Muscle layer of colon (tissue), 2 donors: ENCODE measurements around the gene LEMD3.

Experiments
- H3K27ac ChIP-seq: one replicate; pipeline ENCODE4 v1.7.0; 2013; ENCODE audit warnings: low read depth, mild to moderate bottlenecking, low read length, moderate library complexity
- H3K27me3 ChIP-seq, 2 donors: one replicate each; pipeline ENCODE4 v1.7.0; 2013; ENCODE audit warnings: low read length in 2 of 2, mild to moderate bottlenecking in 2 of 2; ENCODE audit not compliant: insufficient read depth in 2 of 2, control insufficient read depth in 1 of 2
- H3K36me3 ChIP-seq: one replicate; pipeline ENCODE4 v1.7.0; 2013; ENCODE audit warnings: mild to moderate bottlenecking, low read length; ENCODE audit not compliant: insufficient read depth
- H3K4me1 ChIP-seq: one replicate; pipeline ENCODE4 v1.7.0; 2013; ENCODE audit warnings: mild to moderate bottlenecking, low read length; ENCODE audit not compliant: insufficient read depth
- H3K4me3 ChIP-seq, 2 donors: one replicate each; pipeline ENCODE4 v1.7.0; 2013; ENCODE audit warnings: low read length in 2 of 2, low read depth in 1 of 2, mild to moderate bottlenecking in 1 of 2, moderate library complexity in 1 of 2
- H3K9ac ChIP-seq: one replicate; pipeline ENCODE4 v1.7.0; 2013; ENCODE audit warnings: low read length
- H3K9me3 ChIP-seq: one replicate; pipeline ENCODE4 v1.7.0; 2013; ENCODE audit warnings: mild to moderate bottlenecking, low read length
- donor health status: abdominal sarcoma.
- donor health status: Adenocarcinoma of cecum.

Gene LEMD3

DNA sequence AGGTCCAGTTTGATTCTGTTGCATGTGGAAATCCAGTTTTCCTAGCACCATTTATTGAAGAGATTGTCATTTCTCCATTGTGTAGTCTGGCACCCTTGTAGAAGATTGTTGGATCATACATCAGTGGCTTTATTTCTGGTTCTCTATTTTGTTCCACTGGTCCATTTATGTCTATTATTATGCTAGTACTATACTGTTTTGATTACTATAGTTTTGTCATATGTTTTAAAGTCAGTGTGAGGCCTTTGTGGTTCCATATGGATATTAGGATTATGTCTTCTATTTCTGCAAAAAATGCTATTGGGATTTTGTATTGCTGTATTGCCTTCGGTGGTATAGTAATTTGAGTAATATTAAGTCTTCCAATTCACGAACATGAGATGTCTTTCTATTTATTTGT, 51.4 kb downstream of the LEMD3 start:
- no peak overlapping the region for H3K4me3 ChIP-seq
- no peak overlapping the region for H3K27ac ChIP-seq
- H3K4me1 ChIP-seq: peaks cover 10% of the 10 kb centered on the region
- no peak overlapping the region for H3K9ac ChIP-seq
- peaks cover 4% of the 10 kb centered on the region for H3K9me3 ChIP-seq
- H3K36me3 ChIP-seq: peaks cover 14% of the 10 kb centered on the region
- H3K27me3 ChIP-seq: no peaks in the 10 kb centered on the region

DNA sequence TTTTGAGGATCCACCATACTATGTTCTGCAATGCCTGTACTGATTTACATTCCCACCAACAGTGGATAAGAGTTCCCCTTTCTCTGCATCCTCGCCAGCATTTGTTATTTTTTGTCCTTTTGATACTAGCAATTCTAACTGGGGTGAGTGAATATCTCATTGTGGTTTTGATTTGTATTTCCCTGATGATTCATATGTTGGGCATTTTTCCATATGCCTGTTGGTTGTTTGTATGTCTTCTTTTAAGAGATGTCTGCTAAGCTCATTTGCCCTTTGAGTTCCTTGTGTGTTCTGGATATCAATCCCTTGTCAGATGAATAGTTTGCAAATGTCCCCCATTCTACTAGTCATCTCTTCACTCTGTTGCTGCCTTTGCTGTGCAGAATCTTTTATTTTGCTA, 60.1 kb downstream of the LEMD3 start:
- no peaks in the 10 kb centered on the region for H3K9me3 ChIP-seq
- no peaks in the 10 kb centered on the region for H3K27me3 ChIP-seq
- H3K9ac ChIP-seq: no peak overlapping the region
- H3K4me1 ChIP-seq: no peaks in the 10 kb centered on the region
- no peak overlapping the region for H3K27ac ChIP-seq
- no peak overlapping the region for H3K4me3 ChIP-seq
- peaks cover 5% of the 10 kb centered on the region for H3K36me3 ChIP-seq

DNA sequence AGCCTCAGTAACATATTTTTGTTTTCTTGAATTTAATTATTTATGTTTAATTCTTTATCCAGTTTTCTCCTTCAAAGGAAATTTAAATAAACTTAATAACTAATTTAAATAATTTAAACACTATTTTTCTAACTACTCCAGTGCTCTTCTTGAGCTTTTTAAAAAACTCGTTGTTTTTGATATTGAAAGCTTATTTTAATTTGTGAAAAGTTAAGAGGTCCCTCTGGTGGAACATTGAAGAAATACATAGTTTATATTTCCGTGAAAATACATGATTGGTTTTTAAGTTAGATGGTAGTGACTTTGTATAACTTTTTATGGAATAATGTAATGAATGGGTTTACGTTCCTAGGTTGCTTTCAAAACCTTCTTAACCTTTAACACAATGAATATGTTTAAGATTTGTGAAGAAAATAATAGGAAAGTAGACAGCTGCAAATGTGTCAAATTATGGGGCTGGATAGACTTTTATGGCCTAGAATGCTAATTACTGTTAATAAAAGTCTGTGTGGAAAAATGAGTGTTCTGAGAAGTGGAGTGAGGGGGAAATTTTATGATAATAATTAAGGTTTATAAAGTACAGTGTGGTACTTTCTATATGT, 63.2 kb downstream of the LEMD3 start:
- no peak overlapping the region for H3K9ac ChIP-seq
- H3K9me3 ChIP-seq: no peaks in the 10 kb centered on the region
- H3K4me3 ChIP-seq: no peak overlapping the region
- no peaks in the 10 kb centered on the region for H3K4me1 ChIP-seq
- no peak overlapping the region for H3K27ac ChIP-seq
- peaks cover 5% of the 10 kb centered on the region for H3K36me3 ChIP-seq
- H3K27me3 ChIP-seq: no peaks in the 10 kb centered on the region

DNA sequence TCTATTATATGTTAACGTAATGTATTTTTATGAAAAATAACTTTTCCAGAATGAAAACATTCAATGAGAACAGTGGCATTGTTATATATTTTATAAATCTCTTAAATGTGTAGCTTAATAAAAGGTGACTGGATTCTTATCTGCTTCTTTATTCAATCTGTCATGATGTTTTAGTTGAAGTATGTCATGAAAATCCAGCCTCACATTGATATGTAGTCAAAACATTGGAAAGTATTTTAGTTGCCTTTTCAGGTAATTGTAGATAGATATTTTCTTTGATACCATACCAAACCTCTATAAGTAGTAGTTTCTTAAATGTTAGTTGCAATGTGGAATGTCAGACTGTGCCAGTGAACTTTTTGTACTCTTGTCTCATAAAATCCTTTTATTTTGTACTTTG, 67.8 kb downstream of the LEMD3 start:
- H3K9me3 ChIP-seq: no peaks in the 10 kb centered on the region
- H3K27me3 ChIP-seq: no peaks in the 10 kb centered on the region
- no peaks in the 10 kb centered on the region for H3K36me3 ChIP-seq
- no peak overlapping the region for H3K9ac ChIP-seq
- no peak overlapping the region for H3K27ac ChIP-seq
- no peaks in the 10 kb centered on the region for H3K4me1 ChIP-seq
- H3K4me3 ChIP-seq: no peak overlapping the region

DNA sequence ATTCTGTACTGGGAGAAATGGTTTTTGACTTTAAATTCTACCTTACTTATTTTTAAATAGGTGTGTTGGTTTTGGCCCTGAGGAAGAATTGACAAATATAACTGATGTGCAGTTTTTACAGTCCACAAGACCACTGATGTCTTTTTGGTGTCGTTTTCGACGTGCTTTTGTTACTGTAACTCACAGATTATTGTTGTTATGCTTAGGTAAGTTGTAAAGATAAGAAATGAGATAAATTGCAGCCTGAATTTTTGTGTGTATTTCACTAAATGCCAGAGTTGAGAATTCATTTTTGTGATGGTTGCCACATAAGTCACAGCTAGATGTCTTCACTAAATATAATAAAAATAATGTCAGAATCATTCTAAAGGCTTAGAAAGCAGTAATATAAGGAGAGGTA, 69.2 kb downstream of the LEMD3 start:
- peaks cover 13% of the 10 kb centered on the region for H3K36me3 ChIP-seq
- H3K9me3 ChIP-seq: no peaks in the 10 kb centered on the region
- H3K27me3 ChIP-seq: no peaks in the 10 kb centered on the region
- no peak overlapping the region for H3K9ac ChIP-seq
- no peak overlapping the region for H3K4me3 ChIP-seq
- H3K4me1 ChIP-seq: no peaks in the 10 kb centered on the region
- no peak overlapping the region for H3K27ac ChIP-seq

DNA sequence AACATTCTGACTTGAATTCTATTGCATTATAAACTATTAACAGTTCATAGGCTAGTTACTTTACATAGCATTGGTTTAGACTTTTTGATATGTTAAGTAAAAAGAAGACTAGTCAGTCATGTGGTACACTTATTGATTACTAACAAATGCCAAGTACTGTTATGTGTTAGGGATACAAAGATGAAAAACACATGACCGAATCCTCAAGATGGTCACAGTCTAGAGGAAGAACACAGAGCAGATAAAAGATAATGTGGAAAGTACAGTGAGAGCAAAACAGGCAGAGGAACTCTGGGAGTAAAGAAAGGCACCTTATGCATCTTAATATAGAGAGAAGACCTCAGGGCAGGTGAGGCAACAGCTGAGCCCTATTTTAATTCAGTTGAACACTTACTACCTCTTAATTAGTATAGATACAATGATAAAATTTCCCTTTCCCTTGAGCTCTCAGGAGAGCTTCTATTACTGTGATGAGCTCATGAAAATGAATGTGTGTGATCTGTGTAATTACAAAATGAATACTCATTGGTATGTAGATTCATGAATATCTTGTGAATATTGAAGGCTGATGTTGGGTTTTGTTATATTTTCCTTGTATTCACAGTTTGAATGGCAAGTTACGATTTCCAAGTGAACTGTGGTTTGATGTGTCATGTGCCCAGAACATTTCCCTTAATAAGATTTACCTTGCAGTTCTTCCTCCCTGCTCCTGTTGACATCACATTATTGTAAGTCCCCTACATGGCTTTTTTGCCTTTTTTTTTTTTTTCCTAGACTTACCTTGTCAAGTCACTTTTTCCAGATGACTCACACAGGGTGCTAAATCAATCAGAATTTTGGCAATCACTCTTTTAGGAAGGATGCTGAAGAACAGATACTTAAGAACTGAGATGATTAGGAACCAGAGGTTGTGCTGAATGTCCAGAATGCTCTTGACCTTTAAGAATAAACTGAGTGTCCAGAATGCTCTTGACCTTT, 79.6 kb downstream of the LEMD3 start:
- no peak overlapping the region for H3K4me3 ChIP-seq
- peaks cover 8% of the 10 kb centered on the region for H3K36me3 ChIP-seq
- no peak overlapping the region for H3K27ac ChIP-seq
- H3K27me3 ChIP-seq: no peaks in the 10 kb centered on the region
- no peaks in the 10 kb centered on the region for H3K9me3 ChIP-seq
- no peak overlapping the region for H3K9ac ChIP-seq
- no peaks in the 10 kb centered on the region for H3K4me1 ChIP-seq

DNA sequence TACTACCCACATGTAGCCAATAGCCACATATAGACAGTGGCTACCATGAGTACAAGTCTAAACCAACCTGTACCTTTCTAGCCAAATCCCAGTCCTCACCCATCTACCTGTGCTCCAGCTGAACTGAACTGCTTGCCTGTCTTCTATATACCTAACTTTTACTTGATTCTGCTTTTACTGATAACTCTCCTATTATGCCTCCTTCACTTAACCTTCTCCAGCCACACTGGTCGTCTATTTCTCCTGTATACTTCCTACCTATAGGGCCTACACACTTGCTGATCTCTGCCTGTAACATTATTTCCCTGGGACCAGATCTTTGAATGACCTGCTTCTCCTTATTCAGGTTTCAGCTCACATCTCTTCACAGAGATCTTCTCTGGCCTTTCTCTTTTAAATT, 83.1 kb downstream of the LEMD3 start:
- Histone ChIP-seq H3K9ac (no peak overlapping the region), H3K36me3 (no peaks in the 10 kb centered on the region), H3K4me1 (no peaks in the 10 kb centered on the region), H3K4me3 (no peak overlapping the region), H3K27ac (no peak overlapping the region), H3K27me3 (no peaks in the 10 kb centered on the region), H3K9me3 (no peaks in the 10 kb centered on the region)

DNA sequence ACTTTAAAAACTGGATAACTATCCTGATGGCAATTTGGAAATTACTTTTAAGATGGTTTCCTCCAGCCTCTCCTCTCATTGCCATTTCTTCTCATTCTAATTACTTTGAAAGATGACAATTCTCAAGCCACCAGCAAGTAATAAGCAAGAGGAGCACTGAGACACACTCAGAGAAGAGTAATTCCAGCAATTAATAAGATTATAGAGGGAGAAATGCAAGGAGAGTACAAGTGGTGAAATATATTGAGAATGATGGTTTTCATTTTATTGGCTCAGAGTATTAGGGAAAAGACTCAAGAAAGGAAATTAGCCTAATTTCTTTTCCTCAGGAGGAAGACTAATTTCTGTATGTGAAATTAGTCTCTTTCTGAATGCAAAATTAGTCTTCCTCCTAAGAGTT, 88.6 kb downstream of the LEMD3 start:
- H3K27ac ChIP-seq: no peak overlapping the region
- no peaks in the 10 kb centered on the region for H3K36me3 ChIP-seq
- no peaks in the 10 kb centered on the region for H3K9me3 ChIP-seq
- no peak overlapping the region for H3K9ac ChIP-seq
- no peaks in the 10 kb centered on the region for H3K4me1 ChIP-seq
- H3K27me3 ChIP-seq: no peaks in the 10 kb centered on the region
- no peak overlapping the region for H3K4me3 ChIP-seq

DNA sequence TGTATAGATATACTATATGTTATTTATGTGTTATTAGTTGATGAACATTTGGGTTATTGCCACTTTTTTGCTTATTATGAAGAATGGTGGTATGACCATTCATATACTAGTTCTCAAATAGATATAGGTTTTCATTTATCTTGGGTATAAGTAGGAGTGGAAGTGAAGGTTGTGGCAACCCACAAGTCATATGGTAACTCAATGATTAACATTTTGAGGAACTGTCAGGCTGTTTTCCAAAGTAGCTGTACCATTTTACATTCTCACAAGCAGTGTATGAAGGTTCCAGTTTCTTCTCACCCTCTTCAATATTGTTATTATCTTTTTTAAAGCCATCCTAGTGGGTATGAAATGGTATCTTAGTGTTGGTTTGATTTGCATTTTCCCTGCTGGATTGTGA, 90.1 kb downstream of the LEMD3 start:
- Histone ChIP-seq H3K36me3 (no peaks in the 10 kb centered on the region), H3K4me3 (no peak overlapping the region), H3K27ac (no peak overlapping the region), H3K4me1 (no peaks in the 10 kb centered on the region), H3K27me3 (no peaks in the 10 kb centered on the region), H3K9me3 (no peaks in the 10 kb centered on the region), H3K9ac (no peak overlapping the region)

DNA sequence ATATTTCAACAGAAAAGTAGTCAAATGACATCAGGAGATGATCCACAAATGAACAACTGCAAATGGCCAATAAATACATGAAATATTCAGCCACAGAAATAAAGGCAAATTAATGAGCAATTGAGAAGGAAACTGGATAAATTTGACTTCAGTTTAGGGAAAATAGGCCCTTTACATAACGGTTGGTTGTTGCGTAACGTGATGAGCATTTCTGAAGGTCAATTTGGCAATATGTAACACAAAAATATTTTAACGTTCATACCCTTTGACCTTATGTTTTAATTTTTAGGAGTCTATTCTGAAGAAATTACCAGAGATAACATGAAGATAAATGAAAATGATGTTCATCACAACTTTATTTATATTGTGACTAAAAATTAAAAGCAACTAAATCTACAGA, 94.4 kb downstream of the LEMD3 start:
- no peaks in the 10 kb centered on the region for H3K36me3 ChIP-seq
- H3K27ac ChIP-seq: no peak overlapping the region
- no peak overlapping the region for H3K9ac ChIP-seq
- H3K4me3 ChIP-seq: no peak overlapping the region
- H3K4me1 ChIP-seq: no peaks in the 10 kb centered on the region
- H3K9me3 ChIP-seq: no peaks in the 10 kb centered on the region
- no peaks in the 10 kb centered on the region for H3K27me3 ChIP-seq

DNA sequence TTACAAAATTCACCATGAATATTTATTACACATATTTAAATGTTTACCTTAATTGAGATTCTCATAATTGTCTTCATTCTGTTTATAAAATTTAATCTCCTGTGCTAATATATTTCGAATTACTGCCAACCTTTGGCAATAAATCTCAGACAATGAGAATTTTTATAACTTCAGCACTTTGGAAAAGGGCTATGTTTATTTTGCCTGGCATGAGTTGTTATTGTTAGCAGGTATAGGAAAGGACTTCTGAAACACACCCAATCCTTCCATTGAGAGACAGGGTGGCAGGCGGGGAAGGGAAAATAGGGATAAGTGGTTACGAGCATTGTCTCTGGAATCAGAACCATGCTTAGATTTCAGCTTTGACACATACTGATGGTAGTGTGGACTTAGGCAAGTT, 97.0 kb downstream of the LEMD3 start:
- no peak overlapping the region for H3K27ac ChIP-seq
- no peak overlapping the region for H3K4me3 ChIP-seq
- H3K27me3 ChIP-seq: no peaks in the 10 kb centered on the region
- no peaks in the 10 kb centered on the region for H3K36me3 ChIP-seq
- no peaks in the 10 kb centered on the region for H3K9me3 ChIP-seq
- H3K4me1 ChIP-seq: no peaks in the 10 kb centered on the region
- no peak overlapping the region for H3K9ac ChIP-seq

DNA sequence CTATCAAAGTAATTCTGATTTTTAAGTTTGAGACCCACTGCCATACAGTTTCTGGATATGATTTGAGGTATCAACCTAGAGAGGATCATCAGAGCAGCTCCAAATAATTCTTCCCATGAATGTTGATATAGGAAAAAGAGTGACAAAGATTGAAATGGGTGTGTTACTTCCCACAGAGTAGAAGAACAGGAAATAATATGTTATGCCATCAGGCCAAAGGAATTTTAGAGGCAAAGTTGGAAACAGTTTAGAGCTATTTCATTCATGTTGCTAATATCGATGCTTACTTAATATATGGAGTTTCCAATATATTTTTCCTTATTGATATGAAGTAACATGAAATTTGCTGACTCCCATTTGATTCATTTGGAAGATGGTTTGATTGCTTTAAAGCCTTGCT, 100.2 kb downstream of the LEMD3 start:
- Histone ChIP-seq H3K27me3 (no peaks in the 10 kb centered on the region), H3K9me3 (no peaks in the 10 kb centered on the region), H3K27ac (no peak overlapping the region), H3K36me3 (no peaks in the 10 kb centered on the region), H3K4me3 (no peak overlapping the region), H3K4me1 (no peaks in the 10 kb centered on the region), H3K9ac (no peak overlapping the region)
